Activated CD4-positive, alpha-beta T cell treated with anti-CD3 and anti-CD28 coated beads for 1 hour (primary cell): ENCODE data around the gene NFATC2.

ENCODE experiments used
- DNase-seq: peaks from one replicate; pipeline ENCODE4 v3.0.0-alpha.2; 2020

NFATC2 gene

DNA sequence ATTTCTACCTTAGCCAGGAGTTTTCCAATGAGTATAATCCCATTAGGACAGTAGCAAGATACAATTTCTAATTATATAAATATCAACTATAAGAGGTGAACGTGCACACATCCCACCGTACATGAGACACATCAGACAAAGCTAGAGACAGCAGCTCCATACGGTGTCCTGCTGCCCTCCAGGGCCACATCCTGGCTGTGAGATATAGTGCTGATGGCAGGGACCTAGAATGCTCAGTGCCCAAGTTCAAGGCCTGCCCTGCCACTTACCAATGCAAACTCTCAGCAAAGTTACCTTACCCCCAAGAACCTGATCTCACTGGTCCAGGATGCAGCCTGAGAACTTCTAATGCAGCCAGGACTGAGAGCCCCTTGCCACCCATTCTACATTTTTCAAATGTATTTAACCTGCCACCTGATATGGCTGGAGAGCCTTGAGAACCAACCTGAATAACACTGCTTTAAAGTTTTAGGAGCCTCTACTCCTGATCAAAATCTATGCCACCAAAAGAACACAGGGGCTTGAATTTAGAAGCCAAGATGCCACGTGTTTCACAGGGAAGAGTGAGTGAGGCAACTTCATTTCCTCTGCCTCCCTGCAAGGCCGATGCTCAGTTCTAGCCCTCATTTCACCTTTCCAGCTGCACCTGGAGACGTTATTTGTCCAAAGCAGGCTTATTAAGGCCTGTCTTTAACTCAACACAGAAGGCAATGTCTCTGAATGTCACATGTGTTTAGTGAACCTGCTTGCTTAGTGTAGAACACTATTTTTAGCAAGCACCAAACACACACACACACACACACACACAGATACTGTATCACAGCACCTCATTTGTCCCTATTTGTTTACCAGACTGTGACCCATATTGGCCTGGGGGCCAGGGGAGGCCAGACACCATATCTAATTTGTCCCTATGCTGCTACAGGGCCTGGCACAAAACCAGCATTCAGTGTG is 6.1 kb downstream of the NFATC2 start:
- DNase-seq: no peak

- no peak for DNase-seq
Measured at GRCh38 chr20:51535674-51536073, 6.8 kb downstream of the NFATC2 start.

DNA sequence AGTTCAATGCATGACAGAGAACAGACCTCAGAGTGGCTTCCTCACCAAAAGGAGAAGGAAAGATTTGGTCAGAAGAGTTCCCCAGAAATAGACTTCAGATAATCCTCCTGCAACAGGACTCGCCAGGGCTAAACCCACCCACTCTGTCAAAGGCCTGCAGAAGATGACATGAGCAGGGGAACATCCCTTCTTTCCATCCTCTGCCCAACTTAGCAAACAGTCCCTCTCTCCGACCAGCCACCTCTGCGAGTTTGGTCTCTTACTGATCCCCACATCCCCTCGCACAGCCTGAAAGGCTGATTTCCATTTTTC is 7.5 kb downstream of the NFATC2 start:
- DNase-seq: no peak

DNA sequence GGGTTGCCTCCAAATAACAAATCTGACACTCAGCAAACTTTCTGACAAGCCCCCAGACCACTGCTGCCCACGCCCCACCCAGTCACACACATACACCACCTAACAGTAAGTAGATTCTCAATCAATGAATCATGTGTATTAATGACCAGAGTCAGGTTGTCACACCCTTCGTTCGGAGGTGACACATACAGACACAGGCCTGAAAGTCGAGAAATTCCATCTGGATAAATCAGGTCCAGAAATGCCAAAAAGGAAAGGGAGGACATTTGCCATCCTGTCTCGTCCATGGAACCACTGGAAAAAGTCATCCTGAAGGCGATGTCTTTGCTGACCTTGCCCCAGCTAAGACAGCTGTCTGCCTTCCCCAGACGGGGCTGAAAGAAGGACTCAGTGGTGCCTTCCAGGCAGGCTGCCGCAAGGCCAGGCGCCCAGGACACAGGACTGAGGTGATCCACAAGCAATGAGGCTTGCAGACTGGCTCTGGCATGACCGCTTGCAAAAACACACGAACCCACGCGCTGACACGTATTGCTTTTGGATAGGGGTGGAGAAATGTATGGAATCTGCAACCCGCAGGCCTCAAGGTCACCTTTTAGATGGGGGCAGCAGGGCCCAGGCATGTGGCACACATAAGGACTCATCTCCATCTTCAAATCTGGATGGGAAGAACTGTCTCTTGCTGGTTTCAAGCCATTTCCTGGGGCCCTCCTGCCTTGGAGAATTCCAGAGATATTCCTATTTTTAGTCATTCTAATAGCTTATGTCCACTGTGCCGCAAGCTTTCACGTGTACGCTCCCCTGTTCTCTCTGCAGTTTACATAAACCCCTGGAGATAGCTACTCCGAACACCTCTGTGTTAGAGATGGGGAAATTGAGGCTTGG is 9.0 kb downstream of the NFATC2 start:
- DNase-seq: no peak

DNA sequence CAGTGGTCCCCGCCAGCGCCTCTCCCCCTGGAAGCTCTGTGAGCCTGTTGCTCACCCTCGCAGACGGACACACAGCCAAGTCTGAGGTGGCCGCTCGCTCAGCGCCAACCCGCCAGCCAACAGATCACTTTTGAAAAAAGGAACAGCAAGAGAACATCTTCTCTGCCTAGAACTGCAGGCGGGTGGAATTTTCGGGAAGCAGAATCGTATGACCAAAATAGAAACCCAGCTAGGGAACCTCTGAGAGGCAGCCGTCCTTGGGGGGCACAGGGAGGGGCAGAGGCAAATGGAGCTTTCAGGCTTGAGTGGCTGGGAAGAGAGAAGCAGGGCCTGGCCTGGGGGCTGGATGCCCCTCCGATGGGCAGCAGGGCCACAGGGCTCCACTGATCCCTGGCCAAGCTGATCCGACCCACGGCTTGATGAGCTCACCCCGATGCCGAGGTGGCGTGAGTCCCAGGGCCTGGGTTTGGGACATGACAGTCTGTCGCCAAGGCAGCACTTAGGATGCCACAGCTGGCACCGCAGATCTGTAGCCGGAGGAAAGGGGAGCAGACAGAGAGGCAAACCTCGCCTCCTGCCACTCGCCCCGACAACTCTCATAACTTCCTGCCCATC is 9.8 kb downstream of the NFATC2 start:
- DNase-seq: no peak

DNA sequence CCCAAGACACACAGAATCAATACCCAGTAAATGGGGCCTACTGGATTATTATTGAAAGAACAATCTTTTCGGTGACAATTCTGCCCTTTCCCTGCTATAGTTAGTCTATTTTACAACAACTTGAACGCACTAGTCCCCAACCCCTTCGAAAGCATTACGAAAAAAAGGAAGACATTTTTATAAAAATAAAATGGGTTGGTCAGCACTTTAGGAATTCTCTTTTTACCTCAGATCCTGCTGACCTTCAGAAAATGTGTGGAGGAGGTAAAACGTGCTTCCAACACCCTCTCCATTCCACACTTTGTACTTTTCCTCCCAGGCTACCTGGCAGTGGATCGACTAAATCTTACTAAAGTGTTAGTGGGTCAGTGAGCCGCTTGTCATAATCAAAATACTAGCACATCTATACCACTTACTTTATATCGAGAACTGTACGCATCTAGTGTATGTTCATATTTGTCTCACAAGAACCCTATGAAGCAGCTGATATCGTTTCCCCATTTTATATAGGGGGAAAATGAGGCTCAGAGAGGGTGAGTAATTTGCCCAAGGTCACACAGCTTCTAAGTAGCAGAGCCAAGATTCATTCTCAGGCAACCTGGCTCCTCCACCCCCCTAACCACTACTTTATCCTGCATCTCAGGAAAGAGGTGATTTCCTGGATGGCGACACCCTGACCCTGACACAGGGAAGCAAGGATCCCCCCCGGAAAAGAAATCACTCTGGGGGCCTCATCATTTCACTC is 10.6 kb downstream of the NFATC2 start:
- DNase-seq: no peak

GRCh38 chr20:51531141-51531710 is 11.3 kb downstream of the NFATC2 start:
- peak; percentile 51 for DNase-seq

DNA sequence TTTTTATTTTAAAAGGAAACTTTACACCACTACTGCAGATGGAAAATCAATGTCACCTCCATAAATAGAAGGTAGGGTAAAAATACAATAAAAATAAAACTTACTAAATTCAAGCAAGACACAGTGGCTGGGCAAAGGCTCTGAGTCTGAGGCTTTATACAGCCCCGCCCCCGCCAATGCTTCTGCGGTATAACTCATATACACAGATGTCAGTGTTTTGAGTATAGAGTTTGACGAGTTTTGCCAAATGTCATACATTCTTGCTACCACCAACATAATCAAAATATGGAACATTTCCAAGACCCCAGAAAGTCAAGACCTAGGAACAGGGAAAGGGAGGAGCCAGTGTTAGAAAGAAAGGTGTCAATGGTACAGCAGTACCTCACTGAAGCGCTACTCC is 12.8 kb downstream of the NFATC2 start:
- DNase-seq: peak; percentile 39

- no peak for DNase-seq
Measured at GRCh38 chr20:51529081-51529681, 13.3 kb downstream of the NFATC2 start.

- peak; percentile 31 for DNase-seq
Measured at GRCh38 chr20:51528263-51529027, 14.1 kb downstream of the NFATC2 start.

DNA sequence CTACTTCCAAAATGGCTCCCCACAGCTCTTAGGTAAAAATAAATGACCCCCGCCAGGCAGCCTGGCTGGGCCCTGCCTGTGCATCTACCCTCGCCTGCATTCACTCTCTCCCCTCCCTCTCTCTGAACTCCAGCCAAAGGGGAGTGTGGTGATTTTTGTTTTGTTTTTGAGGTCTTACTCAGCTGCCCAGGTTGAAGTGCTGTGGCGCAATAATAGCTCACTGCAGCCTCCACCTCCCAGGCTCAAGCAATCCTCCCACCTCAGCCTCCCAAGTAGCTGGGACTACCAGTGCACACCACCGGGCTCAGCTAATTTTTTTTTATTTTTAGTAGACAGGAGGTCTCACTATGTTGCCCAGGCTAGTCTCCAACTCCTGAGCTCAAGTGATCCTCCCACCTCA is 15.8 kb downstream of the NFATC2 start:
- no peak for DNase-seq

GRCh38 chr20:51526106-51526470 is 16.4 kb downstream of the NFATC2 start:
- no peak for DNase-seq

DNA sequence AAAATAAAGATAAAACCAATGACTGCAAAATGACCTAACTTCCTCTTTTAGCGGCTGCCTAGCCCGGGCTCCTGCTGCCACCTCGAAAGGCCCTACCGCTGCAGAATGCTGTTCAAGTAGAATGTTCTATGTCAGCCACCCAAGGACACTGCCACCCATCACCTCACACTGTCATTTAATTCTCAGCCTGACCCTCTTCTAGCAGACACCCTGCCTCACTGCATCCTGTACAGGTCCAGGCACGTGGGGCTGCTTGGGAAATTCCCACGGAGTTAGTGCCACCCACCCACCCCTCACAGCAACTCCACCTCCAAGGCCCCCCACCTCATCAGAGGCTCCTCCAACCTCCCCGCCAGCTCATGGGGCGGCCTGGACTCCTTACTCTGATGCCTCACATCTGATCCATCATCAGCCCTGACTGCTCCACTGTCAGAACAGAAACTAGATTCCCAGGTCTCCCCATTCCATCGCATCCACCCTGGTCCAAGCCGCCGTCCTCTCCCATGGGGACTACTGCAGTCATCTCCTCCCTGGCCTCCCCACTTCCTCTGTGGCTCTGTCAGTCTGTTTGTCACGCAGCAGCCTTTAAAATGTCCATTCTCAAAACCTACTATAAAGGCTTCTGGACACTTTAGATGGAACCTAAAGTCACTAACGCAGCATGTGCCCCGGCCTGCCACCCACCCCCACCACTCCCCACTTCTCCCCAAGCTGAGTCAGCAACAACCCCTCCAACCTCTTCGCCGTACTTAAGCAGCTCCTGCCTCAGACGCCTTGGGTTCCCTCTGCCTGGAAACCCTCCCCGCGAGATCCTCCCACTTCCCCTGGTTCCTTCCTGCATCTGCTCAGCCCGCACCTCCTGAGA is 17.0 kb downstream of the NFATC2 start:
- DNase-seq: no peak

GRCh38 chr20:51523276-51524013 is 19.1 kb downstream of the NFATC2 start:
- no peak for DNase-seq

DNA sequence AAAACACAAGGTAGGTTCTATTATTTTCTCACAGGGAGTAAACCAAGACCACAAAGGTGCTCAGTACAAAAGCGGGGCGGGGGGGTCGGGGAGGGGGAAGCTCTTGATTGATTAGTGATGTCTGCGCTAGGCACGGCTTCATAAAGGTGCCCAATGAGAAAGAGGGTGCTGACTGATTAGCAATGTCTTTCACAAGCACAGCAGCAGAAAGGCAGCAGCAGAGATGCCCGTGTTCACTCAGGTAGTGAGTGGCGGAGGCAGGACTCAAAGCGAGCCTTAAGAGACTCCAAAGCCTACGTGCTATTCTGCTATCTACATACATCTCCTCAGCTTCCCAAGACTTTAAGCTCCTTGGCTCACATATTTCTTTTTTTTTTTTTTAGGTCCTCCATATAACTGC is 20.3 kb downstream of the NFATC2 start:
- no peak for DNase-seq

DNA sequence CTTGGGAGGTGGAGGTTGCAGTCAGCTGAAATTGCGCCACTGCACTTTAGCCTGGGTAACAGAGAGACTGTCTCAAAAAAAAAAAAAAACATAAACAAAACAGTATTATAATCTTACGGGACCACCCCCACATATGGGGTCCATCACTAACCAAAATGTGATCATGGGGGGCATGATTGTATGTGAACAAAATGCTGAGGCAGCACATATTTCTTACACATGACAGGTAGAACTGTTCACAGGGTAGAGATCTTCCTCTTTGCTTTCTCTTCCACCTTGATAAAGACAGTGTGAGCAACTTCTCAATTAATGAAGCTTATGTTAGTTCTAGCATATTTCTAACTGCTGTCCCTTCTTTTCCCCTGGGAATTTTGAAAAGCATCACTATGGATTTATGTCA is 24.7 kb downstream of the NFATC2 start:
- DNase-seq: no peak

DNA sequence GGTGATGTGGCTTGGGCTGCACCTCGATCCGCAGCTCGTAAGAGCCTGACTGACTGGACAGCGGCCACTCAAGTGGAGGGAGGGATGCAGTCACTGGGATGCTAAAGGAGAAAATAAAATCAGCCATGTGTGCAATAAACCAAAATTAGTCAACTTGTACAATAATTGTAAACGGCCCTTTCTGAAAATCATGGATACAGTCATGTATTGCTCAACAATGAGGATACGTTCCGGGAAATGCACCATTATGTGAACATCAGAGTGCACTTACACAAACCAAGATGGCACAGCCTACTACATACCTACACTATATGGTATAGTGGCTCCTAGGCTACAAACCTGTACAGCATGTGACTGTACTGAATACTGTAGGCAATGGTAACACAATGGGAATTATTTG is 25.7 kb downstream of the NFATC2 start:
- DNase-seq: no peak

DNA sequence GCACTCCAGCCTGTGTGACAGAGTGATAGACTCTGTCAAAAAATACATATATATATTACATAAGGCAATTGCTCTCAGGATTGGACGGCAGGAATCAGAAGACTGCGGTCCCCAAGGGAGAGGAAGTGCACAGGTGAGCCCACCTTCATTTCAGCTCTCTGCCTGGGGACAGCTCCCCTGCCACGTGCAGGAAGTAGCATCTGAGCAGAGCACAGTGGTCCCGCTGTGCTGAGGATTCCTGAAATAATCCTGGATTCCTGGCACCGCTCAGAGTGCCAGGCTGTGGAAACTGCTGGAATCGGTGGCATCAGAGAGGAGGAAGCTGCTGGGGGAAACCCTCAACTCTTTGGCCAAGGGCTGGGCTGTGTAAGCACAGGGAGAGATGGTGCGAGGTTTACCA is 27.7 kb downstream of the NFATC2 start:
- no peak for DNase-seq

GRCh38 chr20:51514249-51514648 is 28.3 kb downstream of the NFATC2 start:
- no peak for DNase-seq

DNA sequence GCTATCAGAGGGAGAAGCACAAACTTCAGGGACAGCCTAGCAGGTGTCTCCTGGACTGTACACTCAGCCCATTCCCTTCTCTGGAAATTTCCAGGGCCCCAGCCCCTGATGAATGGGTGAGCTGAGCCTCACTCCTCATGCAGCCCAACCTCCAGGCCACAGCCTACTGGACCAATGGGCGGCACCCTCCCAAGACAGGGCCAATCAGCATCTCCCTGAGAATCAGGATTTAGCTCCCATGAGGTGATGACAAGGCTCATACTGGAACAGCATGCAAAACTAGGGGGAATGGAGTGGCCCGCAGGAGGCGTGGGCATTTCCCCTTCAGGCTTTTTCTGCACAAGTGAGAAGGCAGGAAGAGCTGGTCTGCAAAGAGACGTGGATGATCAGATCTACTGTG is 29.0 kb downstream of the NFATC2 start:
- DNase-seq: no peak
